H1 (cell line): ENCODE measurements around the gene ERVW-1. TPM values are rescaled to one million over a fixed set of nuclear protein-coding genes. Genes with fewer than 3 reads are reported as not detected.

Experiments used
- CHD7 ChIP-seq: fragments of 300-600 bp; sonication (generic); IDR thresholded peaks from 2 replicates; pipeline ENCODE4 v1.7.1; 2012; ENCODE audit warnings: low read length, moderate library complexity, mild to moderate bottlenecking, inconsistent platforms; ENCODE audit not compliant: insufficient replicate concordance
- CTBP2 ChIP-seq: IDR thresholded peaks from 2 replicates; pipeline ENCODE4 v1.7.0; 2011; ENCODE audit warnings: borderline replicate concordance, mild to moderate bottlenecking, moderate library complexity, mixed read lengths, low read length; ENCODE audit not compliant: insufficient read depth, insufficient read length
- CTCF ChIP-seq, 3 experiments: IDR thresholded peaks; 1 replicate in 2 of 3; 2 replicates in 1 of 3; pipeline versions ENCODE4 v1.5.1 to v1.6.1; 2011; ENCODE audit warnings: low read length in 3 of 3, mild to moderate bottlenecking in 3 of 3, inconsistent platforms in 2 of 3, low read depth in 1 of 3, moderate library complexity in 1 of 3; ENCODE audit not compliant: insufficient read depth in 1 of 3; ENCODE audit errors: control extremely low read depth in 1 of 3
- MAX ChIP-seq: IDR thresholded peaks from 2 replicates; pipeline ENCODE4 v1.6.1; 2012; ENCODE audit warnings: inconsistent platforms
- PHF8 ChIP-seq: fragments of 200-600 bp; sonication (generic); conservative IDR thresholded peaks from 2 replicates; pipeline ENCODE4 v1.7.1; 2012; ENCODE audit warnings: low read depth, mild to moderate bottlenecking, inconsistent platforms, low read length, moderate library complexity
- POLR2A ChIP-seq, 2 experiments: IDR thresholded peaks; 1 replicate in 1 of 2; 2 replicates in 1 of 2; pipeline ENCODE4 v1.6.1; 2011; ENCODE audit warnings: low read depth in 2 of 2, low read length in 2 of 2, mild to moderate bottlenecking in 2 of 2; ENCODE audit errors: control extremely low read depth in 1 of 2
- SP2 ChIP-seq: IDR thresholded peaks from 2 replicates; pipeline ENCODE4 v1.6.1; 2012; ENCODE audit warnings: mild to moderate bottlenecking, low read length, inconsistent platforms
- TBP ChIP-seq: IDR thresholded peaks from 2 replicates; pipeline ENCODE4 v1.6.1; 2011; ENCODE audit warnings: low read depth, low read length, improper control_type of control experiment
- TCF12 ChIP-seq: IDR thresholded peaks from 2 replicates; pipeline ENCODE4 v1.6.1; 2011; ENCODE audit warnings: low read depth, mild to moderate bottlenecking, low read length
- TEAD4 ChIP-seq: IDR thresholded peaks from 2 replicates; pipeline ENCODE4 v1.6.1; 2012; ENCODE audit warnings: low read depth, low read length, inconsistent platforms, mixed read lengths
- polyA plus RNA-seq, 7 experiments: library from polyadenylated mRNA; depleted of rRNA in 3 of 7; stranded (reverse) in 5 of 7; unstranded in 2 of 7; fragments of >200 nt in 5 of 7; fragments of 200-250 nt in 2 of 7; gene quantifications; 1 replicate in 5 of 7; 2 replicates in 1 of 7; 4 replicates in 1 of 7; pipeline versions ENCODE4 v1.2.1 to v1.2.3, GENCODE V29; 2011 to 2013; ENCODE audit warnings: missing spikeins in 2 of 7, mixed read lengths in 2 of 7
- total RNA-seq: library from RNA; stranded (reverse); fragmentation: NEBNext Ultra II Directional; extraction: Animal tissue kit (Norgen Biotek cat#: 25700); gene quantifications from 2 replicates; pipeline ENCODE4 v1.2.1, GENCODE V29; 2021

Gene ERVW-1
- total and polyA plus RNA-seq, 2 of the 8 experiments (the other 6 are each of a cell fraction or from before 2014, with no cell fraction given), result 0.08 TPM; not detected in 1

- TF ChIP-seq CHD7, result no peak
- no peak for TF ChIP-seq TCF12
- no peak for TF ChIP-seq TEAD4
- no peak for TF ChIP-seq POLR2A (IDR thresholded peaks at IDR 0.05; ENCODE audit: control extremely low read depth in 1 of 2, low read depth in 2 of 2, low read length in 2 of 2)
- no peak for TF ChIP-seq MAX
- TF ChIP-seq PHF8, result no peak
- no peak for TF ChIP-seq TBP
- no peak for TF ChIP-seq CTCF (IDR thresholded peaks at IDR 0.05; ENCODE audit: control extremely low read depth in 1 of 3, insufficient read depth in 1 of 3, low read depth in 1 of 3, low read length in 3 of 3)
- no peak for TF ChIP-seq SP2
- TF ChIP-seq CTBP2, result no peak
Observed at GRCh38 chr7:92460510-92460909, 17.2 kb downstream of the ERVW-1 start (continued).
